Activated gamma-delta T cell treated with Interleukin-2 at 50 U/mL for 16 hours (primary cell): ENCODE measurements around the gene CDH15.
"Not testable (repeated sequence)": the region's sequence is repeated elsewhere in the genome, so short reads cannot be mapped to it uniquely, and the experiment has no call there.

ENCODE experiments used
- DNase-seq: peaks from one replicate; pipeline ENCODE4 v3.0.0-alpha.2; 2020

The CDH15 gene

DNA sequence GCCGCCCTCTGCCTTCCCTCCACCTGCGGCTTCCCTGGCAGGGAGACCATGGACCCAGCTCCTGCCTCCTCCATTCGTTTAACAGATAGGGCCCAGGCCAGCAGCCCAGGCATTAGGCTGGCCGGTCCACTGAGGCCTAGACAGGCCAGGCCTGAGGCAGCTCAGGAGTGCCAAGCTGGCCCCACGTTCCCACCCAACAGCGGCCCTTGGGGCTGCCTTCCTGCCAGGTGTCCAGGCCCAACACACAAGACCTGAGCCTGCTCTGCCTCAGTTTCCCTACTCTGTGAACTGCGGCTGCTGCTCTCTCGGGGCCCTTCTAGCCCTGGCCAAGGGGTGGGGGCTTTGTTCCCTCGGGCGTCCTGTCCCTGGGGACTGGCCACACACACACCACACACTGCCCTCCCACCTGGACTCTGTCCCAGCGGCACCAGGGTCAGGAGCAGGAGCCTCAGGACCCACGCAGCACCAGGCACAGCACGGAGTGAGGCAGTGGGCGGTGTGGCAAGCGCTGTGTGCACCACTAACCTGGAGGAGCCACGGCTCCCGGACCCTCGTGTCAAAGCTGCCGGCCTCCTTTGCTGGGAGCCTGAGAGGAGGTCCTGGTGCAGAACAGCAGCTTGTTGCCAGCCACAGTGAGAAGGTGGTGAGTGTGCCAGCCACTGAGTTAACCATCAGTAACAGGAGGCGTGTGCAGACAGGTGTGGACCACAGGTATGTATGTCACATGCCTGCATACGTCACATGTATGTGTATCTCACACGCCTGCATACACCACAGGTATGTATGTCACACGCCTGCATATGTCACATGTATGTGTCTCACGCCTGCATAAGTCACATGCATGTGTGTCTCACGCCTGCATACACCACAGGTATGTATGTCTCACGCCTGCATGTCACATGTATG lies 14.6 kb upstream of the CDH15 start:
- no peak for DNase-seq

- DNase-seq: no peak
These were observed 13.8 kb upstream of the CDH15 start for GRCh38 chr16:89157778-89158177.

- DNase-seq: no peak
These were observed 12.3 kb upstream of the CDH15 start for GRCh38 chr16:89159066-89159849.

DNA sequence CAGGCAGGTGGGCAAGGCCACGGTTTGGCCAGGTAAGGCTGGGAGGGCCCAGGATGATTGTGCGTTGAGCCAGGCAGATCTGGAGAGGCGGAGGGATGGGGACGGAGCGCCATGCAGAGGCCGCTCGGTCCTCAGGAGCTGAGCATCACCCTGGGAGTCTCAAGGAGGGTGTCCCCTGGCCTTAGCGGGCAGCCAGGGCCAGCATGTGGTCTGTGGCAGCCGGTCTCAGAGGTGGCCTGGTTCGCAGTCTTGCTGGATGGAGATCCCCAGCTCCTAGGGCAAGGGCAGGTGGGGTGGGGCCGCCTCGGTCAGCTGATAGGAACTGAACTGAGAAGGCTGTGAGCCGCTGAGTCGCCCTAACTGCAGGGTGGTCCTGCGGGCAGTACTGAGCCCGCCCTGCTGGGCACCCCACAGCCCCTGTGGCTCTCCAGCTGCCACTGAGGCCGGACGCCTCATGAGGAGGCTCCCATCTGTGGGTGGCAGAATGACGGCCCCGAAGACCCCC lies 11.6 kb upstream of the CDH15 start:
- DNase-seq: no peak

DNA sequence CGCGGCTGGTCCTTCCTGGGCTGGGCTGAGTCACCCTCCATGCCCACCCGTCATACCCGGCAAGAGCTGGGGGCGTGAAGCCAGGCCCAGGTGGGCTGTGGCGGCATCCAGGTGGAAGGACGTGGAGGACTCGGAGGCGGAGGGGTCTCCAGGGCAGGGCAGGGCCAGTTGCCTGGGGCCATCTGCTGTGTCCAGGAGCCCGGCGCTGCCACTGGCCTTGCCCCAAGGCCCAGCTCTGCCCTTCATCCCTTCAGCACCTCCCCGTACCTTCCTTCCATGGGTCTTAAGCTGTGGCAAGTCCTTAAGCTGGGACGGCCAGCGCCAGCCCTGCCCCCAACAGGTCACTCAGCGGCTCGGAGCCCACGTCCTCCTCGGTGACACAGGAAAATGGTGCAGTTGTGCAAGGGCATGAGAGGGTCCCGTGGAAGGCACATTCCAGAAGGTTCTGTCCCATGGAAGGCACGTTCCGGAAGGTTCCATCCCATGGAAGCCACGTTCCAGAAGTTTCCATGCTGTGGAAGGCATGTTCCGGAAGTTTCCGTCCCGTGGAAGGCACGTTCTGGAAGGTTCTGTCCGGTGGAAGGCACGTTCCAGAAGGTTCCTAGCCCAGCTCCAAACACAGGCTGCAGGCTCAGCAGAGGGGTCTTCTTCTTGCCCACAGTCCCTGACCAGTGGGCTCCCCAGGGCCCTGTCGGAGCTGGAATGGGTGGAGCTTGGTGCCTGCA lies 10.4 kb upstream of the CDH15 start:
- DNase-seq: no peak

DNA sequence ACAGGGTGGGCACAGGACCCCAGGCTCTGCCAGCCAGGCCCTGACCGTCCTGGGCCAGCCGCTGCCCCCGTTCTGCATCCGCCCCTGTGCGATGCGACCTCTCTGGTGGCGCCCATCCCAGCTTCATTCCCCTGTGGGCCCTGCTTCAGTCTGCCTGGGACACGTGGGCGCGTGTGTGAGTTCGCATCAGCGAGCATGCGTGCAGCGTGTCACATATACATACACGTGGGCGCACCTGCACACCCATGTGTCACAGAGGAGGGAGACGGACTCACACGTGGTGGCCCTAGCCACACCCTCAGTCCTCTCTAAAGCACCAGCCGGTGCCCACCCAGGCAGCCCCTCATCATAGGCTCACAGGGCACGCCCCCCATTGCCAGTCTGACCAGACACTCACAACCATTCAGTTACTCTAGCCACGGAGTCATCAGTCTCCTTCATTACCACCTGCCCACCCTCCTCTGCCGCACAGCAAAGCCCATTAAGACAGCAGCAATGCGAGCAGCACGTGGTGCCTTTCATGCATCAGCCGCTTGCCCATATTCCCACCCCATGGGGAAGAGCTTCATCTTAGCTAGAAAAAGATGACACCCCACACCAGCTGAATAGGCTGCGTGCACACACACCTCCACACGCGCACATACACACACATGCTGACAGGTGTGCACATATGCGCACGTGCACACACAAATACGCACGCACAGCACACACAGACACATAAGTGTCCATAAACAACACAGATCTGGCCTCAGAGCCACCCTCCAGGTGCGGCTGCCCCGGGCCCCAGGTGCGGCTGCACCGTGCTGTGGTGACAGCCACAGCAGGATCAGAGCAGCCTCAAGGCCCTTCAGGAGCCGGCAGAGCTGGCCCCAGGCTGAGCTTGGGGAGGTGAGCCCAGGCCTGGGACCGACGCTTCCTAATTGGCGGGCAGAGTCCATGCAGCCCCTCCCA lies 9.5 kb upstream of the CDH15 start:
- DNase-seq: no peak

GRCh38 chr16:89163297-89163696 lies 8.3 kb upstream of the CDH15 start:
- DNase-seq: no peak

- DNase-seq: no peak
These were observed 7.1 kb upstream of the CDH15 start for GRCh38 chr16:89164436-89164835.

DNA sequence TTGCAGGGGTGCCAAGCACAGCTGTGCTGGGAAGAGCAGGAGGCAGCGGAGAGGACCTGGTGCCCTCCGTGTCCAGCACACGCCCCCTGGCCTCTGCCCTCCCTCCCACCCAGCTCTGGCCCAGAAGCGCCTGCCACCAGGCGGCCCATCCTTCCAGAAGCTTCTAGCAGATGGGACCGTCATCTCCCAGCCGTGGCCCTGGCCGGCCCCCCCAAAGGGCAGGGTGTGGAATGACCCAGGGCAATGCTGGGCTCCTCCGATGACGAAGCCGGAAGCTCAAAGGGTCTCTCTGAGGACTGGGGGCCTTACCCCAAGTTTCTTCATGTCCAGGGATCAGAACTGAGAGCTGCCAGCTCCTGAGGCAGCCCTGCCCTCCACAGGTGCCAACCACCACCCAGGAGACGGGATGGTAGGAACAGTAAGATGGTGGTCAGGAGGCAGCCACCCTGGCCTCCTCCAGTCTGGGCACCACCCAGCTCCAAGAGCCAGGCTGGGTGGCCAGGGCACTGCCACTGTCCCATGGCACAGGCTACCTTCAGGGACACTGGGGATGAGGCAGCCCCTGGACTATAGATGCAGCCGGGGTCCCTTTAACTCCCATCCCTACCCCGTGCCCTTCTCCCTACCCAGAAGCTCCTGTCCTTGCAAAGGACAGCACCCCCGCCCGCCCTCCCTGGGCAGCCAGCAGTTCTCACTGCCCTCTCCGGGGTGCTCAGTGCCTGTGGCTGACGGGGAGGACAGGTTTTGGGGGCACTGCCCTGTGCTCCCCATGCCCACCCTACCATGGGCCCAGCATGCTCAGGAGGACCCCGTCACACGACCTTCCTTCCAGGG lies 6.5 kb upstream of the CDH15 start:
- no peak for DNase-seq

DNA sequence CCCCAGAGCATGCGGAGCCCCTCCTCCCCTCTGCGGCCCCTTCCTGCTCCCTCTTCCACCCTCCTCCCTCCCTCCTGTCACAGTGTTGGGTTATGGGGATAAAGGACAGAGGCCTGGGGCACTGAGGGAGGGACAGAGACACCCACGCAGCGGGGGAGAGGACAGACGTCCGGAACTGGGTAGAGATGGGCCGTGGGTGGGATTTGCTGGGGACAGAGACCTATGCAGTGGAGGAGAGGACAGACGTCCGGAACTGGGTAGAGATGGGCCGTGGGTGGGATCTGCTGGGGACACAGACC lies 5.9 kb upstream of the CDH15 start:
- not testable (repeated sequence) for DNase-seq

DNA sequence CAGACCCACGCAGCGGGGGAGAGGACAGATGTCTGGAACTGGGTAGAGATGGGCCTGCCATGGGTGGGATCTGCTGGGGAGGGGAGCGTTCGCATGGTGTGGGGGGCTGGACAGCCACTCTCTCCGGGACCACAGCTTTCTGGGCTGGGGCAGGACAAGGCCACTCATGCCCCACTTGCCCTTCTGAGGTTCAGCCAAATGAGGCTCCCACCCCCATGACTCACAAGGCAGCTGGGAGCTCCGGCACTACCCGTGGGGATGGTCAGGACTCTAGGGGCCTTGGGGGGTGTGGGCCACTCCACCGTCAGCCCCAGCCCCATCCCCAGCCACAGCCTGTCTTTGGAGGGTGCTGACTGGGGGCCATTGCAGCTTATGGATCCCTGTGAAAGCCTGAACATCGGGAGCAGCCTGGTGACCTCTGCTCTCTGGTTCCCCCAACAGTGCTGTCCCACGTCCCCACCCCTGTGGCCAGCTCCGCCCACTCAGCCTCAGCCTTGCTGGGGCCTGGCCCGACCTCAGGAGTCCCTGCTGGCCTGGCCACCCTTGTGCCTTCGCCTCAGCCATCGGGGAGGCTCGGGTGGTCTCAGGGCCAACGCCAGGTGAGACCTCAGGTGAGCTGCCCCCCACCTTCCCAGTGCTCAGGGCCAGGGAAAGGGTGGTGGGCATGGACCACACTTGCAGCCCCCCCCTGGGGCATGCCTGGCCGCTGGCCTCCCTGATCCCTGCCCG lies 4.7 kb upstream of the CDH15 start:
- no peak for DNase-seq

- peak; percentile 84 for DNase-seq
These were observed 4.1 kb upstream of the CDH15 start for GRCh38 chr16:89167425-89167941.

GRCh38 chr16:89168381-89169189 lies 3.0 kb upstream of the CDH15 start:
- DNase-seq: no peak

DNA sequence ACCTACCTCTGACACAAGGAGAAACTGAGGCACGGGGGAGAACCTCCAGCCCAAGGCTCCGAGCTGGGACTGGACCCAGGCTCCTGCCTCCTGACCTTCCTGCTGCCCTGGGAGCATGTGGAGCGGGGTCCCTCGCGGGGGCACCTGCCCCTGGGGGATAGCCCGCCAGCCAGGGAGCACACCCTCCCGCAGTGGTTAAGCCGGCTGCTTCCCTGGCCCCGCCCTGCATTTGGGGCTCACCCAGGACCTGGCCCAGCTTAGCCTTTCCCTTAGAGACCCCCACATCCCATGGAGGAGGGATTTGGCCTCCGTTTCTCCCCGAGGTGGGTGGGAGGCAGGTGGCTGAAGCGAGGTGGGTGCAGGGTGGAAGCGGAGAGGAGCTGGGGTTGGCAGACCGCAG lies 1.8 kb upstream of the CDH15 start:
- DNase-seq: no peak

DNA sequence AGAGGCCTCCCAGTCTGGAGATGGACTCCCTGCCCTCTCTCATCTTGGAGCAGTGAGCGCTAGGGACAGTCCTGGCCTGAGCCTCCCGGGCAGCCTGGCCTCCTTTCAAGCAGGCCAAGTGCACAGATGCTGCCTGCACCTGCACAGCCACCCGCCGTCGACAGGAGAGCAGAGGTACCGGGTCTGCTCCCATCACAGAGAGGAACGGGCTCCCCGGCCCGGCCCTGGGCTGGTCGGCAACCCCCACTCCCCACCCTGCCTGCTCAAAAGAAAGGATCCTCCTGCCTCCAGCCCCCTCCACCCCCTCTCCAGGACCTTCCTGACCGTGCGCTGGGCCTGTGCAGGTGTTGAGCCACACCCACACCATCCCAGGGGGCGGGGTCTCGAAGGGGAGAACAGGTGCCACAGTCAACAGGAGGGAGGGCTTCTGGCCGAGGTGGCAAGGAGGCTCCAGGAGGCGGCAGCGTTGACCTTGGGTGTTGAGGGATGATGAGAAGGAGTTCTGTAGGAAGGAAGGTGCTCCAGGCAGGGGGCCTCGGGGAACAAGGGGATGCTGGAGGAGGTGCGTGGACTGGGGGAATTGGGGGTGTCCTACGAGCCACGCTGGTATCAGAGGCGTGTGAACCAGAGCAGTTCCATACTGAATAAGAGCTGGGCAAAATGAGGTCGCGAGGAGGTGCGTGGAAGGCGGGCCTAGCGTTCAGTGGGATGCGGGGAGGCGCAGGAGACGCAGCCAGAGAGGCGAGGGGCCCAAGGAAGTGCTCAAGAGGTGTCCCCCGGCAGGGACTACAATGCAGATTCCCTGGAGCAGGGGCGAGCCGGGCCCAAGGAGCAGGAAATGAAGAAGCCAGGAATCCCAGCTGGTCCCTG lies 967 bp upstream of the CDH15 start:
- no peak for DNase-seq

GRCh38 chr16:89172171-89172527 lies 601 bp downstream of the CDH15 start:
- no peak for DNase-seq

- DNase-seq: no peak
These were observed 1.1 kb downstream of the CDH15 start for GRCh38 chr16:89172528-89173173.
